Endometrium (tissue), 2 donors: ENCODE measurements around the gene MT1M.

ENCODE experiments used
- FAIRE-seq: peaks from 2 replicates; lab custom pipeline; 2012; peaks lifted over from hg19 to GRCh38; lab: Jason Lieb, UNC
- donor health status: control.
- donor health status: control.

Gene MT1M

DNA sequence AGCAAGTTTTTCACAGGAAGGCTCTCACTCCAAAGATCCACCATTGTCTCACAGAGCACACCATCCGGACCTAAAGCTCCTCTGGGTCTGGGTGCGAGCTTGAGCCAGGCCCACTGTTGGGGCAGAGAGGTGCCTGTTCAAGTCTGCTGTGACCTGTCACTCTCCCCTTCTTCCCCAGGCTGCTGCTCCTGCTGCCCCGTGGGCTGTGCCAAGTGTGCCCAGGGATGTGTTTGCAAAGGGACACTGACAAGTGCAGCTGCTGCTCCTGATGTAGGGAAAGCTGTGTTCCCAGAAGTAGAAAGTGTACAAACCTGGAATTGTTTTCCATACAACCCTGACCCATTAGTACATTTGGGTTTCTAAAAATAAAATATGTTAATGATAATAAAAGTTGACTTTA lies 45.0 kb downstream of the MT1M start:
- FAIRE-seq: no peak

DNA sequence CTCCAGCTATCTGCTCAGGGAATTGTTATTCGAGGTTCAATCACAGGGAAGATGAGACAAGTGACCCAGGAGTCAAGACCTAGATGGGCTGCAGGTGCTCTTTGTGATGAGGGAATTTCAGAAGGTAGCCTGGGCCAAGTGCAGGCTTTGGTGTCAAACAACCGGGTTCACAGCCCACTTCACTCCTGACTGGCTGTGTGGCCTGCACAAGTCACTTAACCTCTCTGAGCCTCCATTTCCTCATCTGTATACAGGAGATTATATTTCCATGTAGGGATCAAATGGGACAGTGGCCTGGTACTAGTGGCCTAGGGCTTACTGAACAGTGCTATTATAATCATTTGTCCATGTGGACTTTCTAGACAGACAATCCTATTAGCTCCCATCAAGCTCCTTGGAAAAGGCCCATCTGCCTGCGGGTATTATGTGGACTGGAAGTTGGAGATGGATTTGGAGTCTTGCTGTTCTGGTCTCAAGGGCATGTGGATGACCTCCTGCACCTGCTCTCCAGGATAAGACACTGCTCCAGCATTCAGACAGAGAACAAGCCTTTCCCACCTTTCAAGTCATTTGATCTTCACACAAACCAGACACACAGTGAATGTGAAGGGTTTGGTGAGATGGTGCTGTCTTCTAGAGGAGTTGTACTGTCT lies 46.7 kb downstream of the MT1M start:
- FAIRE-seq: no peak

DNA sequence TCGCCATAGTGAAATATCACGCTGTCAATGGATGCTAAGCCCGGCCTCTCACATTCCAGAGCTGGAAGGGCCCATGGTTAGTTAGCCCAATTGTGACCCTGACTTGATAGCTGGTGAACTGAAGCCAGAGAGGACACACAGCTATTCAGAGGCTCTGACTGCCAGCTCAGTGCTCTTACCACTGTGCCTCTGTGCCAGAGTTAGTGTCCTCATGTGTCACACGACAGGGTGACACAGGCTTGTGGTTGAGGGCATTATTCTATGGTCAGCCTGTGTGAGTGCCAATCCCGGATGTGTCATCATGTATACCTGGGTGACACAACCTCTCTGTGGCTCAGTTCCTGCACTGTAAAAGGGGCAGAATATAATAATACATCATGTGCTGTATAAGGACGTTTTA lies 47.4 kb downstream of the MT1M start:
- no peak for FAIRE-seq

GRCh38 chr16:56681939-56682702 lies 49.7 kb downstream of the MT1M start, which contains the start of gene MT1X:
Gene MT1X, plus strand, starts transcription at chr16:56682470. Its CDS starts 71 bp downstream, at chr16:56682541.
- no peak for FAIRE-seq

DNA sequence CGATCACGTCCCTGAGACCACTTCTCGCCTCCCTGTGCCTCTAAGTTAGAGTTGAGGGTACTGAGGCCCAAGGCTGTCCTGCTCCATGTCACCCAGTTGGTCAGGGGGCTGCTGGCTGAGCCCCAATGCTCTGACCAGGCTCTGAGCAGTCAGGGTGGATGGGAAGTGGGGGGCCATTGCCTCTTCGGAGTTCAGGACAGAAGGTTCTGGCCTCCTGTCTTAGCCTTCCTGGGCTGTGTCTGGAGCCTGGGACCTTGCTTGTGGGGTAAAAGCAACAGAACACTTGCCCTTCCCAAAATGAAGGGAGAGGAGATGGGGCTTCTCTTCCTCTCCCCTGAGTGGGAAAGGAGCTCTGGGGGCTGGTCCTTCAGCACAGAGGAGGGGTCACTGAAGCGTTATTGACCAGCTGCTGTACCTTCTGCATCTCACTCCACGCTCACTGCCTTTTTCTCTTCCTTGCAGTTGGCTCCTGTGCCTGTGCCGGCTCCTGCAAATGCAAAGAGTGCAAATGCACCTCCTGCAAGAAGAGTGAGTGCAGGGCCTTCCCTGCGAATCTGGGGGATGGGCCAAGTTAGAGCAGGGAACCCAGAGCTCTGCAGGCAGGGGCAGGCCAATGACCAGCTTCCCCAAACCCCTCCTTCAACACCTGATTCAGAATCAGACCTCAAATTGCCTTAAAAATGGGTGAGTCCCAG lies 50.4 kb downstream of the MT1M start:
- FAIRE-seq: no peak
